Uterus (tissue), 2 donors: ENCODE results near the gene NT5M.

ENCODE experiments used
- CTCF ChIP-seq, 4 experiments: fragments of 200-600 bp in 2 of 4; fragments of 450-650 bp in 2 of 4; sonication (generic) in 2 of 4; IDR thresholded peaks; one replicate each; pipeline ENCODE4 v1.5.1; 2016 to 2019; ENCODE audit warnings: antibody characterized with exemption in 4 of 4, mild to moderate bottlenecking in 2 of 4, moderate library complexity in 1 of 4
- POLR2A ChIP-seq, 2 donors: fragments of 450-650 bp; IDR thresholded peaks; one replicate each; pipeline ENCODE4 v1.6.1; 2016; ENCODE audit warnings: antibody characterized with exemption in 2 of 2, mild to moderate bottlenecking in 1 of 2, moderate library complexity in 1 of 2

GRCh38 chr17:17345294-17345597 is 42.1 kb downstream of the NT5M start:
- TF ChIP-seq CTCF (IDR thresholded peaks at IDR 0.05) = no peak
- TF ChIP-seq POLR2A (IDR thresholded peaks at IDR 0.05) = no peak
